ENCODE measurements around the gene TPPP. TPM values are rescaled to one million over a fixed set of nuclear protein-coding genes. Genes with fewer than 3 reads are reported as not detected.

The TPPP gene
- total and polyA plus RNA-seq, 2 of the 13 experiments (the other 11 are each of a cell fraction or from before 2014, with no cell fraction given): 0.07 TPM; not detected in 1

- no peak for TF ChIP-seq CCDC6 (CRISPR knock-in tag; IDR thresholded peaks at IDR 0.05)
- TF ChIP-seq ATAD3A (CRISPR knock-in tag; IDR thresholded peaks at IDR 0.05): no peak
Measured at GRCh38 chr5:665956-666711, 27.0 kb downstream of the TPPP start (continued).

- intact Hi-C loops (cut with micrococcal nuclease; ENCODE audit: unreplicated experiment): no loop called here
- Histone ChIP-seq H3K9ac (ENCODE audit: insufficient read depth, low read depth, low read length) (no peak overlapping the region), H4K20me1 (ENCODE audit: insufficient read depth, low read length) (no peaks in the 10 kb centered on the region), H2AFZ (ENCODE audit: low read length) (no peak overlapping the region), H3K9me3 (ENCODE audit: low read length) (no peaks in the 10 kb centered on the region), H3K79me2 (ENCODE audit: insufficient read depth, low read length) (no peaks in the 10 kb centered on the region), H3K4me2 (ENCODE audit: low read depth, low read length) (no peak overlapping the region), H3K4me3 (replicated peaks in 1 of 3; ENCODE audit: insufficient read depth in 1 of 3, low read depth in 2 of 3, low read length in 3 of 3) (no peak overlapping the region), H3K4me1 (ENCODE audit: insufficient read depth, low read length) (peaks cover 6% of the 10 kb centered on the region; the same call in 1 of the 2 replicates), H3K27me3 (ENCODE audit: control insufficient read depth in 1 of 2, insufficient read depth in 2 of 2, low read length in 2 of 2) (no peaks in the 10 kb centered on the region; a peak in 1 of 5 replicates), H3K27ac (ENCODE audit: extremely low read length, insufficient read depth, low read length) (no peak overlapping the region), H3K36me3 (replicated peaks in 1 of 2; ENCODE audit: control insufficient read depth in 1 of 2, insufficient read depth in 2 of 2, low read length in 2 of 2) (peaks cover 8 to 37% of the 10 kb centered on the region in 2 experiments; a peak in 4 of 5 replicates)
- TF ChIP-seq ZNF275 (CRISPR knock-in tag; IDR thresholded peaks at IDR 0.05; ENCODE audit: borderline replicate concordance): no peak
- no peak for FAIRE-seq
- 97% methylated on average over 8 of the region's 8 CpGs for WGBS (ENCODE audit: low lambda C conversion rate)
- ChIA-PET POLR2A (no interaction called here), CTCF (ENCODE audit: low intra/inter-chr PET ratio, low total read pairs) (no interaction called here)
- in situ Hi-C loops (cut with HindIII; ENCODE audit: extremely low pct_ligation_motif_present, low pct_unique_long_range_greater_than_20kb): no loop called here
- ATAC-seq: no peak
- no peak for DNase-seq (ENCODE audit: low spot score)
- no TSS peak for BruUV-seq (replicated peaks)
Measured at GRCh38 chr5:665541-665955, 27.6 kb downstream of the TPPP start.

- no peaks in the 10 kb centered on the region; a peak in 1 of 5 replicates for H3K27me3 ChIP-seq (ENCODE audit: control insufficient read depth in 1 of 2, insufficient read depth in 2 of 2, low read length in 2 of 2)
- no peak overlapping the region for H3K9ac ChIP-seq (ENCODE audit: insufficient read depth, low read depth, low read length)
- no peak for FAIRE-seq
- in situ Hi-C loops (cut with HindIII; ENCODE audit: extremely low pct_ligation_motif_present, low pct_unique_long_range_greater_than_20kb): no loop called here
- ATAC-seq: no peak
- ChIA-PET POLR2A (no interaction called here), CTCF (ENCODE audit: low intra/inter-chr PET ratio, low total read pairs) (no interaction called here)
- no peak overlapping the region for H3K27ac ChIP-seq (ENCODE audit: extremely low read length, insufficient read depth, low read length)
- no peaks in the 10 kb centered on the region for H3K79me2 ChIP-seq (ENCODE audit: insufficient read depth, low read length)
- no peaks in the 10 kb centered on the region for H4K20me1 ChIP-seq (ENCODE audit: insufficient read depth, low read length)
- H3K36me3 ChIP-seq (replicated peaks in 1 of 2; ENCODE audit: control insufficient read depth in 1 of 2, insufficient read depth in 2 of 2, low read length in 2 of 2): peaks cover 10 to 42% of the 10 kb centered on the region in 2 experiments
- H3K4me3 ChIP-seq (replicated peaks in 1 of 3; ENCODE audit: insufficient read depth in 1 of 3, low read depth in 2 of 3, low read length in 3 of 3): no peak overlapping the region
- H3K4me1 ChIP-seq (ENCODE audit: insufficient read depth, low read length): peaks cover 5% of the 10 kb centered on the region; the same call in 1 of the 2 replicates
- no peak overlapping the region for H3K4me2 ChIP-seq (ENCODE audit: low read depth, low read length)
- H2AFZ ChIP-seq (ENCODE audit: low read length): no peak overlapping the region
- DNase-seq (ENCODE audit: low spot score): no peak
- no TSS peak for BruUV-seq (replicated peaks)
- TF ChIP-seq HNRNPLL (IDR thresholded peaks at IDR 0.05; ENCODE audit: low read depth, low read length, poor library complexity, severe bottlenecking) (peak; percentile 14), ARID4A (CRISPR knock-in tag; IDR thresholded peaks at IDR 0.05; ENCODE audit: borderline replicate concordance) (no peak)
- intact Hi-C loops (cut with micrococcal nuclease; ENCODE audit: unreplicated experiment): no loop called here
- 96% methylated on average over 17 of the region's 20 CpGs for WGBS (ENCODE audit: low lambda C conversion rate)
- no peaks in the 10 kb centered on the region for H3K9me3 ChIP-seq (ENCODE audit: low read length)
Measured at GRCh38 chr5:664994-665360, 28.2 kb downstream of the TPPP start.

Measured in HepG2 (cell line).